H1 (cell line): ENCODE results near the gene NAGA. TPM values are rescaled to one million over a fixed set of nuclear protein-coding genes. Genes with fewer than 3 reads are reported as not detected.

Experiments
- CTCF ChIA-PET: fragments of 300-600 bp; sonication (Branson Sonifier 250); formaldehyde crosslinking; loops from one replicate; lab custom pipeline; 2021; ENCODE audit not compliant: partially characterized antibody; lab: Charles Lee
- POLR2A ChIA-PET: fragments of 300-600 bp; sonication (Branson Sonifier 250); formaldehyde crosslinking; loops from one replicate; lab custom pipeline; 2021; ENCODE audit warnings: inconsistent platforms; ENCODE audit not compliant: partially characterized antibody; lab: Charles Lee
- DNase-seq, 2 experiments: peaks; one replicate each; pipeline versions ENCODE4 v3.0.0 to v3.0.0-alpha.2; 2010 to 2022; ENCODE audit warnings: low spot score in 2 of 2, low read depth in 1 of 2, mixed read lengths in 1 of 2
- FAIRE-seq: peaks from 2 replicates; lab custom pipeline; 2011; peaks lifted over from hg19 to GRCh38; lab: Jason Lieb, UNC
- H2AFZ ChIP-seq: 2 replicates; pipeline ENCODE4 v1.8.1; 2012; ENCODE audit warnings: low read length, inconsistent platforms
- H2AK5ac ChIP-seq: 2 replicates; pipeline ENCODE4 v1.6.1; 2013; ENCODE audit warnings: low read depth, low read length
- H2BK120ac ChIP-seq: replicated peaks from 2 replicates; pipeline ENCODE3; 2013; ENCODE audit warnings: low read depth, low read length, inconsistent platforms
- H2BK12ac ChIP-seq: 2 replicates; pipeline ENCODE4 v1.6.1; 2013; ENCODE audit warnings: low read depth, low read length
- H2BK15ac ChIP-seq: 2 replicates; pipeline ENCODE4 v1.6.1; 2013; ENCODE audit warnings: low read length
- H2BK20ac ChIP-seq: 2 replicates; pipeline ENCODE4 v1.6.1; 2013; ENCODE audit warnings: low read length
- H2BK5ac ChIP-seq: 2 replicates; pipeline ENCODE4 v1.6.1; 2013; ENCODE audit warnings: low read depth, low read length
- H3K14ac ChIP-seq: 2 replicates; pipeline ENCODE4 v1.6.1; 2013; ENCODE audit warnings: inconsistent platforms; ENCODE audit not compliant: insufficient read length
- H3K18ac ChIP-seq: 2 replicates; pipeline ENCODE4 v1.6.1; 2013; ENCODE audit warnings: low read length; ENCODE audit errors: extremely low read depth
- H3K23ac ChIP-seq: 2 replicates; pipeline ENCODE4 v1.6.1; 2013; ENCODE audit warnings: inconsistent platforms; ENCODE audit not compliant: insufficient read length
- H3K23me2 ChIP-seq: 2 replicates; pipeline ENCODE4 v1.6.1; 2013; ENCODE audit warnings: low read depth, low read length
- H3K27ac ChIP-seq: 2 replicates; pipeline ENCODE4 v1.6.1; 2011; ENCODE audit warnings: low read depth, low read length, inconsistent platforms
- H3K27me3 ChIP-seq, 4 experiments: replicated peaks in 1 of 4; 1 replicate in 1 of 4; 2 replicates in 3 of 4; pipeline versions ENCODE4 v1.6.1 to v1.8.1; 2011 to 2013; ENCODE audit warnings: low read length in 3 of 4, mild to moderate bottlenecking in 3 of 4, inconsistent platforms in 2 of 4, mixed read lengths in 2 of 4, moderate library complexity in 1 of 4; ENCODE audit not compliant: control insufficient read depth in 3 of 4, insufficient read depth in 3 of 4; ENCODE audit errors: extremely low read depth in 1 of 4
- H3K36me3 ChIP-seq, 4 experiments: 2 replicates each; pipeline versions ENCODE4 v1.6.1 to v1.8.1; 2011 to 2013; ENCODE audit warnings: mild to moderate bottlenecking in 4 of 4, low read length in 3 of 4, moderate library complexity in 2 of 4, control low read depth in 1 of 4, inconsistent platforms in 1 of 4; ENCODE audit not compliant: insufficient read depth in 4 of 4, control insufficient read depth in 2 of 4
- H3K4ac ChIP-seq: replicated peaks from 2 replicates; pipeline ENCODE3; 2013; ENCODE audit warnings: low read length, low read depth, mixed read lengths, inconsistent platforms; ENCODE audit not compliant: insufficient read length
- H3K4me1 ChIP-seq, 4 experiments: replicated peaks in 1 of 4; 1 replicate in 1 of 4; 2 replicates in 3 of 4; pipeline versions ENCODE4 v1.6.1 to v1.8.1; 2011 to 2013; ENCODE audit warnings: low read length in 3 of 4, inconsistent platforms in 2 of 4, mixed read lengths in 1 of 4; ENCODE audit not compliant: insufficient read depth in 4 of 4, control insufficient read depth in 3 of 4
- H3K4me2 ChIP-seq, 2 experiments: 2 replicates each; pipeline versions ENCODE4 v1.6.1 to v1.8.1; 2011 to 2013; ENCODE audit warnings: low read depth in 2 of 2, low read length in 2 of 2, control low read depth in 1 of 2, inconsistent platforms in 1 of 2, mild to moderate bottlenecking in 1 of 2; ENCODE audit not compliant: insufficient read depth in 1 of 2
- H3K4me3 ChIP-seq, 4 experiments: fragments of 200-600, 300-600 bp in 1 of 4; sonication (generic), shearing (Covaris generic), sonication (Bioruptor Twin) in 1 of 4; 2 replicates each; pipeline versions ENCODE4 v1.5.1 to v1.8.1; 2011 to 2016; ENCODE audit warnings: low read length in 4 of 4, low read depth in 3 of 4, control low read depth in 2 of 4, inconsistent platforms in 2 of 4, mild to moderate bottlenecking in 2 of 4, mixed read lengths in 1 of 4, moderate library complexity in 1 of 4; ENCODE audit not compliant: insufficient read depth in 2 of 4; ENCODE audit errors: extremely low read depth in 1 of 4
- H3K56ac ChIP-seq: replicated peaks from 2 replicates; pipeline ENCODE3; 2013; ENCODE audit warnings: low read depth, mild to moderate bottlenecking, mixed read lengths, low read length, inconsistent platforms; ENCODE audit not compliant: insufficient read length
- H3K79me1 ChIP-seq: 2 replicates; pipeline ENCODE4 v1.6.1; 2013; ENCODE audit warnings: low read depth, low read length, control low read depth
- H3K79me2 ChIP-seq, 2 experiments: 2 replicates each; pipeline versions ENCODE4 v1.6.1 to v1.8.1; 2012 to 2013; ENCODE audit warnings: low read length in 2 of 2, mild to moderate bottlenecking in 2 of 2, inconsistent platforms in 1 of 2; ENCODE audit not compliant: insufficient read depth in 2 of 2, control insufficient read depth in 1 of 2
- H3K9ac ChIP-seq, 4 experiments: replicated peaks in 1 of 4; 1 replicate in 1 of 4; 2 replicates in 3 of 4; pipeline versions ENCODE4 v1.6.1 to v1.8.1; 2011 to 2013; ENCODE audit warnings: low read depth in 3 of 4, low read length in 3 of 4, control low read depth in 2 of 4, mild to moderate bottlenecking in 2 of 4, moderate library complexity in 2 of 4, inconsistent platforms in 1 of 4; ENCODE audit errors: extremely low read depth in 1 of 4
- H3K9me3 ChIP-seq, 2 experiments: 2 replicates each; pipeline versions ENCODE4 v1.6.1 to v1.8.1; 2012 to 2013; ENCODE audit warnings: mild to moderate bottlenecking in 2 of 2, moderate library complexity in 2 of 2, control low read depth in 1 of 2, inconsistent platforms in 1 of 2, low read depth in 1 of 2, low read length in 1 of 2, mixed read lengths in 1 of 2; ENCODE audit not compliant: insufficient read depth in 2 of 2
- H4K20me1 ChIP-seq, 2 experiments: replicated peaks in 1 of 2; 2 replicates each; pipeline versions ENCODE3 to v1.8.1; 2011 to 2013; ENCODE audit warnings: inconsistent platforms in 2 of 2, low read length in 2 of 2, mild to moderate bottlenecking in 1 of 2; ENCODE audit not compliant: insufficient read depth in 2 of 2, control insufficient read depth in 1 of 2
- H4K5ac ChIP-seq: 2 replicates; pipeline ENCODE4 v1.6.1; 2013; ENCODE audit warnings: low read length, low read depth, mixed read lengths, inconsistent platforms; ENCODE audit not compliant: insufficient read length
- H4K8ac ChIP-seq: 2 replicates; pipeline ENCODE4 v1.8.0; 2013; ENCODE audit warnings: mild to moderate bottlenecking, moderate library complexity, low read length, inconsistent platforms; ENCODE audit not compliant: insufficient read depth; ENCODE audit errors: extremely low read depth
- H4K91ac ChIP-seq: replicated peaks from 2 replicates; pipeline ENCODE3; 2013; ENCODE audit warnings: low read length, mixed read lengths, inconsistent platforms; ENCODE audit not compliant: insufficient read length
- ATF3 ChIP-seq: IDR thresholded peaks from 2 replicates; pipeline ENCODE4 v1.6.1; 2011; ENCODE audit warnings: low read depth, mild to moderate bottlenecking, low read length; ENCODE audit not compliant: insufficient read depth
- BACH1 ChIP-seq: IDR thresholded peaks from 2 replicates; pipeline ENCODE4 v1.6.1; 2012; ENCODE audit warnings: low read length, improper control_type of control experiment
- CBX5 ChIP-seq: fragments of 300-800, 300-1000 bp; sonication (generic); IDR thresholded peaks from 2 replicates; pipeline ENCODE4 v1.7.1; 2016; ENCODE audit warnings: antibody characterized with exemption, low read length, low read depth
- MAFK ChIP-seq: IDR thresholded peaks from 2 replicates; pipeline ENCODE4 v1.6.1; 2012; ENCODE audit warnings: low read depth, mild to moderate bottlenecking, improper control_type of control experiment, low read length
- PHF8 ChIP-seq: fragments of 200-600 bp; sonication (generic); conservative IDR thresholded peaks from 2 replicates; pipeline ENCODE4 v1.7.1; 2012; ENCODE audit warnings: low read depth, mild to moderate bottlenecking, inconsistent platforms, low read length, moderate library complexity
- POLR2AphosphoS5 ChIP-seq: IDR thresholded peaks from 2 replicates; pipeline ENCODE4 v1.6.1; 2011; ENCODE audit warnings: low read depth, low read length
- RNF2 ChIP-seq: fragments of 200-900, 300-1000 bp; sonication (generic); IDR thresholded peaks from 2 replicates; pipeline ENCODE4 v1.7.1; 2016; ENCODE audit warnings: borderline replicate concordance, low read depth, mild to moderate bottlenecking, antibody characterized with exemption, low read length; ENCODE audit not compliant: poor library complexity, severe bottlenecking; ENCODE audit errors: missing control alignments
- RXRA ChIP-seq: IDR thresholded peaks from 2 replicates; pipeline ENCODE4 v1.6.1; 2011; ENCODE audit warnings: low read depth, mild to moderate bottlenecking, low read length, moderate library complexity; ENCODE audit not compliant: insufficient read depth
- SUZ12 ChIP-seq: fragments of 200-600 bp; sonication (generic); IDR thresholded peaks from 2 replicates; pipeline ENCODE4 v1.6.1; 2012; ENCODE audit warnings: mild to moderate bottlenecking, inconsistent platforms, low read length, moderate library complexity, mixed read lengths
- TBP ChIP-seq: IDR thresholded peaks from 2 replicates; pipeline ENCODE4 v1.6.1; 2011; ENCODE audit warnings: low read depth, low read length, improper control_type of control experiment
- TEAD4 ChIP-seq: IDR thresholded peaks from 2 replicates; pipeline ENCODE4 v1.6.1; 2012; ENCODE audit warnings: low read depth, low read length, inconsistent platforms, mixed read lengths
- WGBS, 2 experiments: shearing (Covaris generic) in 1 of 2; methylation state at CpG; one replicate each; pipeline versions ENCODE4 v1.1.6 to v1.1.7; 2013 to 2015; ENCODE audit warnings: low lambda C conversion rate in 2 of 2, mixed read lengths in 2 of 2, inconsistent platforms in 1 of 2, low coverage in 1 of 2, missing lambda C conversion rate in 1 of 2; ENCODE audit not compliant: insufficient replicate concordance in 2 of 2, insufficient coverage in 1 of 2, insufficient read length in 1 of 2; ENCODE audit errors: extremely low coverage in 1 of 2, missing lambda C conversion rate in 1 of 2; 5-methylcytosine and 5-hydroxymethylcytosine counted together
- polyA plus RNA-seq, 7 experiments: library from polyadenylated mRNA; depleted of rRNA in 3 of 7; stranded (reverse) in 5 of 7; unstranded in 2 of 7; fragments of >200 nt in 5 of 7; fragments of 200-250 nt in 2 of 7; gene quantifications; 1 replicate in 5 of 7; 2 replicates in 1 of 7; 4 replicates in 1 of 7; pipeline versions ENCODE4 v1.2.1 to v1.2.3, GENCODE V29; 2011 to 2013; ENCODE audit warnings: missing spikeins in 2 of 7, mixed read lengths in 2 of 7
- total RNA-seq: library from RNA; stranded (reverse); fragmentation: NEBNext Ultra II Directional; extraction: Animal tissue kit (Norgen Biotek cat#: 25700); gene quantifications from 2 replicates; pipeline ENCODE4 v1.2.1, GENCODE V29; 2021

NAGA gene
- total and polyA plus RNA-seq, 2 of the 8 experiments (the other 6 are each of a cell fraction or from before 2014, with no cell fraction given), result 14.8 to 30.7 TPM

- no peak overlapping the region for H3K18ac ChIP-seq
- DNase-seq (no peak), FAIRE-seq (no peak)
- H2BK120ac ChIP-seq, result no peak overlapping the region
- H3K27me3 ChIP-seq, result peaks cover 0 to 9% (median 4%) of the 10 kb centered on the region in 4 experiments; a peak in 2 of 7 replicates
- H4K8ac ChIP-seq, result peak overlapping the region; percentile 22
- H4K5ac ChIP-seq, result no peak overlapping the region
- H3K79me2 ChIP-seq, result peaks cover 0 to 9% of the 10 kb centered on the region in 2 experiments; a peak in 2 of 4 replicates
- no peaks in the 10 kb centered on the region for H4K20me1 ChIP-seq
- H3K27ac ChIP-seq, result no peak overlapping the region
- no peak overlapping the region for H3K9ac ChIP-seq
- POLR2A ChIA-PET, result interaction anchor here (0.8 to 8.9 kb wide), 4 partner anchors 13 to 131 kb away, joined by 3 to 94 read pairs (median 4); partner anchors contain the start of gene NDUFA6
- no peak overlapping the region for H3K56ac ChIP-seq
- WGBS, 2 experiments, result 89% methylated on average over 21 of the region's 21 CpGs; no CpG with 5 or more reads in 1 of the 2 experiments
- peaks cover 2% of the 10 kb centered on the region for H3K23me2 ChIP-seq
- H3K4me3 ChIP-seq, result no peak overlapping the region
- H3K36me3 ChIP-seq, result peaks cover 0 to 6% (median 2%) of the 10 kb centered on the region in 4 experiments; a peak in 2 of 8 replicates
- H2BK5ac ChIP-seq, result no peak overlapping the region; the same call in 1 of the 2 replicates
- peak overlapping the region; percentile 61; the same call in 1 of the 2 replicates for H2BK15ac ChIP-seq
- H3K23ac ChIP-seq, result no peak overlapping the region
- no peak overlapping the region for H2AFZ ChIP-seq
- CTCF ChIA-PET, result interaction anchor here (1.4 to 1.9 kb wide), 2 partner anchors 35 to 127 kb away, joined by 3 to 4 read pairs; no protein-coding TSS in a partner anchor
- peaks cover 2 to 11% (median 9%) of the 10 kb centered on the region in 4 experiments for H3K4me1 ChIP-seq
- no peak overlapping the region for H3K4ac ChIP-seq
- H3K14ac ChIP-seq, result no peak overlapping the region
- H4K91ac ChIP-seq, result no peak overlapping the region
- H3K4me2 ChIP-seq, result no peak overlapping the region
- no peak overlapping the region for H2BK20ac ChIP-seq
- peaks cover 3% of the 10 kb centered on the region; the same call in 1 of the 2 replicates for H3K79me1 ChIP-seq
- no peak overlapping the region for H2AK5ac ChIP-seq
- H2BK12ac ChIP-seq, result 0 out of 2 replicates have a peak overlapping the region, but pooled peaks have one; percentile 27
- H3K9me3 ChIP-seq, result no peaks in the 10 kb centered on the region
- TF ChIP-seq RXRA (no peak), TEAD4 (no peak), MAFK (no peak), BACH1 (no peak), CBX5 (no peak), RNF2 (no peak), PHF8 (no peak), POLR2AphosphoS5 (no peak), ATF3 (no peak), SUZ12 (no peak), TBP (no peak)
Observed at GRCh38 chr22:42077486-42078125, 7.0 kb upstream of the NAGA start.
